ACC112 (cell line): ENCODE results near the gene BPIFB1.

ENCODE experiments used
- H2AFZ ChIP-seq: fragments of 200-600 bp; sonication (generic); one replicate; pipeline ENCODE4 v1.6.0; 2017; ENCODE audit warnings: antibody characterized with exemption, low read length; ENCODE audit not compliant: unreplicated experiment
- H3K27ac ChIP-seq: fragments of 200-600 bp; sonication (generic); 2 replicates; pipeline ENCODE4 v1.5.1; 2014; ENCODE audit warnings: low read depth, mild to moderate bottlenecking, antibody characterized with exemption, low read length, moderate library complexity
- H3K27me3 ChIP-seq: fragments of 200-600 bp; sonication (generic); 2 replicates; pipeline ENCODE4 v1.6.1; 2014; ENCODE audit warnings: mild to moderate bottlenecking, antibody characterized with exemption, low read length, moderate library complexity, mixed read lengths; ENCODE audit not compliant: insufficient read depth
- H3K36me3 ChIP-seq: fragments of 200-600 bp; sonication (generic); 2 replicates; pipeline ENCODE4 v1.6.1; 2016; ENCODE audit warnings: mild to moderate bottlenecking, antibody characterized with exemption, low read length, moderate library complexity, mixed read lengths; ENCODE audit not compliant: insufficient read depth
- H3K4me1 ChIP-seq: fragments of 200-600 bp; sonication (generic); one replicate; pipeline ENCODE4 v1.6.1; 2016; ENCODE audit warnings: low read length, mixed read lengths; ENCODE audit not compliant: insufficient read depth, unreplicated experiment, control insufficient read depth
- H3K4me3 ChIP-seq: fragments of 200-600 bp; sonication (generic); 2 replicates; pipeline ENCODE4 v1.5.1; 2014; ENCODE audit warnings: mild to moderate bottlenecking, low read depth, low read length
- H3K79me2 ChIP-seq: fragments of 200-600 bp; sonication (generic); one replicate; pipeline ENCODE4 v1.6.0; 2016; ENCODE audit warnings: low read length; ENCODE audit not compliant: control insufficient read depth, unreplicated experiment, insufficient read depth

The BPIFB1 gene

DNA sequence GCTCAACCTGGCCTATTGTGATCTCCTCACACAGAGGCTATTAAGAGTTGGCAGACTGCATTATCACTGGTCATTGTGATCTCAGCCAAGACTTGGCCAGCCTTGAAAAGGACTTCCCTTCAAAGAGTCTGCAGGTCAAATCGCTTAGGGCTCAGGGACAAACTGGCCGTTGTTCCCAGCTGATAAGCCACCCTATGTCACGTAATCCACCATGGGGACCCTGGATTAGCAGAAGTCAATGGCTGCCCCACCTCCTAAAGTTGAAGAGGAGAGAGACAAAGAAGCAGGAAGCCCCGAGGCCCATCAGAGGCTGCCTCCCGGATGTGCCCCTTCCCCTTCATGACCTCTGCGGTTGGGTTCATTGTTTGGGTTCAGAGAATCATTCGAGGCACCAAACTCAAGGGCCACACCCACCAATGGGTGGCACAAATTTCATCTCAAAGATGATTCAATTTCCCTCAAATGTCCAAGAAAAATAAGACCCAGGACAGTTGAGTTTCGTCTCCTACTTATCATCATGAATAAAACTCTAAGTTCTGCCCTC, 56.6 kb downstream of the BPIFB1 start:
- Histone ChIP-seq H3K79me2 (no peaks in the 10 kb centered on the region), H3K36me3 (no peaks in the 10 kb centered on the region), H3K4me3 (no peak overlapping the region), H3K4me1 (no peaks in the 10 kb centered on the region), H3K27ac (no peak overlapping the region), H3K27me3 (peaks cover 3% of the 10 kb centered on the region; the same call in 1 of the 2 replicates), H2AFZ (no peak overlapping the region)

DNA sequence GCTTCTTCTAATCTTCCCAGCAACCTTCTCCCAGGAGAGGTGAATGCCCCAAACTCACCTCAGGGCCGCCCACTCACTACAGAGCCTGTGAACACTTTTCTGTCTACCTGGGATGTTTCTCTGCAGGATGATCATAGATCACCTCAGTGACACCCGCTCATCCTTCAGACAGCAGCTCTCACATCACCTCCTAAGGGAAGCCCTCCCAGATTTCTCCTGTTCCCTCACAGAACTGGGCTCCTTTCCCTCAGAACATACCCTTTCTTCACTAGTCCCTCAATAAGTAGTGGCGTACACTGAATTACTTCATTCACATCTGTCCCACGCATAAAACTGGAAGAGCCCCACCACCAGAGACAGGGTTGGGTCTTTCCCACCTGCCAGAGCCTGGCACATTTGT, 60.5 kb downstream of the BPIFB1 start:
- H3K79me2 ChIP-seq, result no peaks in the 10 kb centered on the region
- H3K27me3 ChIP-seq, result no peaks in the 10 kb centered on the region
- no peak overlapping the region for H2AFZ ChIP-seq
- no peak overlapping the region for H3K27ac ChIP-seq
- no peaks in the 10 kb centered on the region for H3K36me3 ChIP-seq
- H3K4me1 ChIP-seq, result no peaks in the 10 kb centered on the region
- no peak overlapping the region for H3K4me3 ChIP-seq

- no peaks in the 10 kb centered on the region for H3K36me3 ChIP-seq
- no peak overlapping the region for H2AFZ ChIP-seq
- H3K4me3 ChIP-seq, result no peak overlapping the region
- no peak overlapping the region for H3K27ac ChIP-seq
- H3K27me3 ChIP-seq, result no peaks in the 10 kb centered on the region
- H3K4me1 ChIP-seq, result no peaks in the 10 kb centered on the region
- no peaks in the 10 kb centered on the region for H3K79me2 ChIP-seq
Measured at GRCh38 chr20:33345342-33345741, 62.3 kb downstream of the BPIFB1 start.

GRCh38 chr20:33348136-33348937, 65.3 kb downstream of the BPIFB1 start:
- H3K4me1 ChIP-seq, result no peaks in the 10 kb centered on the region
- no peaks in the 10 kb centered on the region for H3K36me3 ChIP-seq
- H3K4me3 ChIP-seq, result no peak overlapping the region
- no peaks in the 10 kb centered on the region for H3K27me3 ChIP-seq
- no peak overlapping the region for H3K27ac ChIP-seq
- no peaks in the 10 kb centered on the region for H3K79me2 ChIP-seq
- no peak overlapping the region for H2AFZ ChIP-seq

- Histone ChIP-seq H3K4me3 (no peak overlapping the region), H3K4me1 (no peaks in the 10 kb centered on the region), H2AFZ (no peak overlapping the region), H3K79me2 (no peaks in the 10 kb centered on the region), H3K36me3 (no peaks in the 10 kb centered on the region), H3K27me3 (no peaks in the 10 kb centered on the region), H3K27ac (no peak overlapping the region)
Measured at GRCh38 chr20:33349493-33349892, 66.5 kb downstream of the BPIFB1 start.

DNA sequence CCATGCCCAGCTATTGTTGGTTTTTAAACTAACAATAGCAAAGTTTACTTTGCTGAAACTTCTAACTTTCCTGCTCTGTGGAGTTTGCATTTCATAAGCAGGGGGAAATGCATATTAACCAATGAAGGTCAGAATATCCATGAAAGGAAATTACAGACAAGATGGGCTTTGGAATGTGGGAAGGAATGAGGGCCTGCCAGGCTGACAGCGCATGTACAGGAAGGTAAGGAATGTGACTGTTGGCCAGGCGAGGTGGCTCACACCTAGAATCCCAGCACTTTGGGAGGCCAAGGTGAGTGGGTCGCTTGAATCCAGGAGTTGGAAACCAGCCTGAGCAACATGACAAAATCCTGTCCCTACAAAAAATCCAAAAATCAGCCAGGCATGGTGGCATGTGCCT, 68.7 kb downstream of the BPIFB1 start:
- Histone ChIP-seq H3K79me2 (no peaks in the 10 kb centered on the region), H2AFZ (no peak overlapping the region), H3K4me1 (no peaks in the 10 kb centered on the region), H3K36me3 (no peaks in the 10 kb centered on the region), H3K27me3 (no peaks in the 10 kb centered on the region), H3K27ac (no peak overlapping the region), H3K4me3 (no peak overlapping the region)

DNA sequence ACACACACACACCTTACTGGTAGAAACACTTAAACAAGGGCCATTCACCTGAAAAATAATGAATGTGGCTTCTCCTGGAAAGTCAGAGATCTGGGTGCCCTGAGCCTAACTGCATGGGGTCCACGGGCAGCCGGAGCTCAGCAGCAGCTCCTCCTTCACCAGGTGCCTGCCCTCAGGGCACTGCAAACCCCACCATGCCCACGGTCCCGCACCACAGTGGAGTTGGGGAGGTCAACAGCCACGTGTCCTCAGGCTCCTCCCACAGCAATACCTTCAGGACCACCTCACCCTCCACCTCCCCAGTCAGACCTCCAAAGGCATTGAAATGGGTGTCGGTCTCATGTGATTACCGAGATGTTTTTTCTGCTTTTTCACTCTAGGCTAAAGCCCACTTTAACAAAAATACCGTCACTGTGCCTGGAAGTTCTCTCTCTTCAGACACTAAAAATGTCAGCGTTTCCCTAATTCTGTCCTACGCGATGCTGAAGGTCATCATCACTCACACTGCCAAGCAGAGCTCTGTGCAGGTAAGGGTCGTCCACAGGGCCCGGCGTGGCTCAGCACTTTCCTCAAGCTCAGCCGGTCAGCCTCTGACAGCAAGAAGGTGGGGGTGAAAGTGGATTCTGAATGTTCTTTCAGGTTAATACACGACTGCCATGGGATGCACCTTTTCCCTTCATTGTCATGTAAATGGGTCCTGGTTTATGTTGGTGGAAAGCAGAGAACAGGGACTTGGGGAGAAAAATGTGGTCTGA, 69.4 kb downstream of the BPIFB1 start:
- Histone ChIP-seq H3K4me1 (no peaks in the 10 kb centered on the region), H3K27ac (no peak overlapping the region), H3K36me3 (no peaks in the 10 kb centered on the region), H3K4me3 (no peak overlapping the region), H3K27me3 (no peaks in the 10 kb centered on the region), H3K79me2 (no peaks in the 10 kb centered on the region), H2AFZ (no peak overlapping the region)

DNA sequence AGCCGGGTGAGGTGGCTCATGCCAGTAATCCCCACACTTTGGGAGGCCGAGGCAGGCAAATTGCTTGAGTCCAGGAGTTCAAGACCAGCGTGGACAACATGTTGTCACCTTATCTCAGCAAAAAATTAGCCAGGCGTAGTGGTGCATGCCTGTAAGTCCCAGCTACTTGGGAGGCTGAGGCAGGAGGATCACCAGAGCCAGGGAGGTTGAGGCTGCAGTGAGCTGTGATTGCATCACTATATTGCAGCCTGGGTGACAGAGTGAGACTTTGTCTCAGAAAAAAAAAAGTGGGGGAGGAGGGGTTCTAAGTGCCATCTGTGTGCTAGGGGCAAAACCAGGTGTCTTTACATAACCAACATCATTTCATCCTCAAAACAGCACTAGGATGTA, 70.0 kb downstream of the BPIFB1 start:
- H3K27ac ChIP-seq, result no peak overlapping the region
- no peaks in the 10 kb centered on the region for H3K36me3 ChIP-seq

More for the DNA sequence above, 70.0 kb downstream of the BPIFB1 start:
- H2AFZ ChIP-seq, result no peak overlapping the region
- no peaks in the 10 kb centered on the region for H3K27me3 ChIP-seq
- H3K4me3 ChIP-seq, result no peak overlapping the region
- no peaks in the 10 kb centered on the region for H3K79me2 ChIP-seq
- no peaks in the 10 kb centered on the region for H3K4me1 ChIP-seq
